Mucosa of descending colon (tissue), 3 donors: ENCODE measurements around the gene SEMA4F. TPM values are rescaled to one million over a fixed set of nuclear protein-coding genes. Genes with fewer than 3 reads are reported as not detected.
A peak's percentile ranks its signal among the peaks of the same experiment; 100 is the strongest.

Experiments
- ATAC-seq: fragments of 200-7000 bp; cut with Tn5 transposase; one replicate; pipeline ENCODE4 v1.9.1; 2020; ENCODE audit warnings: mild to moderate bottlenecking, moderate library complexity
- DNase-seq, 3 donors: peaks; one replicate each; pipeline ENCODE4 v3.0.0-alpha.2; 2020
- H3K36me3 ChIP-seq: fragments of 200-600 bp; one replicate; pipeline ENCODE4 v1.8.0; 2021; ENCODE audit warnings: low read depth, mild to moderate bottlenecking
- H3K4me1 ChIP-seq: fragments of 200-600 bp; one replicate; pipeline ENCODE4 v1.8.0; 2021; ENCODE audit warnings: low read depth, mild to moderate bottlenecking
- H3K4me3 ChIP-seq: fragments of 200-600 bp; one replicate; pipeline ENCODE4 v1.8.0; 2021; ENCODE audit warnings: mild to moderate bottlenecking
- H3K9me3 ChIP-seq: fragments of 200-600 bp; one replicate; pipeline ENCODE4 v1.8.0; 2021; ENCODE audit warnings: mild to moderate bottlenecking
- intact Hi-C, 2 donors: fragments of 100-400 bp; cut with DNase I in 1 of 2; cut with micrococcal nuclease in 1 of 2; formaldehyde crosslinking; loops; one replicate each; pipeline versions ENCODE4 v1.11.0 to v1.11.1; 2022; cut with DNase I, micrococcal nuclease
- long read RNA-seq, 2 donors: library from polyadenylated mRNA; unstranded; transcript quantifications; one replicate each; pipeline ENCODE4 v2.0.0, GENCODE V29; 2019 to 2021
- total RNA-seq, 3 donors: library from RNA; stranded (reverse); fragmentation: NEBNext Ultra II Directional in 2 of 3; extraction: Animal tissue kit (Norgen Biotek cat#: 25700) in 2 of 3; gene quantifications; one replicate each; pipeline versions ENCODE4 v1.2.1 to v1.2.4, GENCODE V29; 2021 to 2023
- TF ChIP-seq, protein P1 (sequence below): fragments of 200-600 bp; IDR thresholded peaks from one replicate; pipeline ENCODE4 v1.8.0; 2022; ENCODE audit warnings: antibody characterized with exemption, mild to moderate bottlenecking
- donor health status: DM: no; HTN: no; CAD: no; lungs with moderate emphysema.
- donor health status: DM: no; HTN: no; CAD: no.
- donor health status: DM: no; HTN: yes; CAD: no.

SEMA4F gene, protein sequence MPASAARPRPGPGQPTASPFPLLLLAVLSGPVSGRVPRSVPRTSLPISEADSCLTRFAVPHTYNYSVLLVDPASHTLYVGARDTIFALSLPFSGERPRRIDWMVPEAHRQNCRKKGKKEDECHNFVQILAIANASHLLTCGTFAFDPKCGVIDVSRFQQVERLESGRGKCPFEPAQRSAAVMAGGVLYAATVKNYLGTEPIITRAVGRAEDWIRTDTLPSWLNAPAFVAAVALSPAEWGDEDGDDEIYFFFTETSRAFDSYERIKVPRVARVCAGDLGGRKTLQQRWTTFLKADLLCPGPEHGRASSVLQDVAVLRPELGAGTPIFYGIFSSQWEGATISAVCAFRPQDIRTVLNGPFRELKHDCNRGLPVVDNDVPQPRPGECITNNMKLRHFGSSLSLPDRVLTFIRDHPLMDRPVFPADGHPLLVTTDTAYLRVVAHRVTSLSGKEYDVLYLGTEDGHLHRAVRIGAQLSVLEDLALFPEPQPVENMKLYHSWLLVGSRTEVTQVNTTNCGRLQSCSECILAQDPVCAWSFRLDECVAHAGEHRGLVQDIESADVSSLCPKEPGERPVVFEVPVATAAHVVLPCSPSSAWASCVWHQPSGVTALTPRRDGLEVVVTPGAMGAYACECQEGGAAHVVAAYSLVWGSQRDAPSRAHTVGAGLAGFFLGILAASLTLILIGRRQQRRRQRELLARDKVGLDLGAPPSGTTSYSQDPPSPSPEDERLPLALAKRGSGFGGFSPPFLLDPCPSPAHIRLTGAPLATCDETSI
- total RNA-seq, result 1 to 10 TPM; 3.9 to 5.7 (median 4.4) TPM
- long read RNA-seq, donor 1, partial matches to known transcripts, result 2 of 2 reads
- long read RNA-seq, donor 1, other reads (novel, unspliced or antisense), result 0 of 2 reads
- long read RNA-seq, donor 2, full-length matches to known transcripts, result 2 of 3 reads
- long read RNA-seq, donor 2, partial matches to known transcripts, result 0 of 3 reads
- long read RNA-seq, donor 2, other reads (novel, unspliced or antisense), result 1 of 3 reads

DNA sequence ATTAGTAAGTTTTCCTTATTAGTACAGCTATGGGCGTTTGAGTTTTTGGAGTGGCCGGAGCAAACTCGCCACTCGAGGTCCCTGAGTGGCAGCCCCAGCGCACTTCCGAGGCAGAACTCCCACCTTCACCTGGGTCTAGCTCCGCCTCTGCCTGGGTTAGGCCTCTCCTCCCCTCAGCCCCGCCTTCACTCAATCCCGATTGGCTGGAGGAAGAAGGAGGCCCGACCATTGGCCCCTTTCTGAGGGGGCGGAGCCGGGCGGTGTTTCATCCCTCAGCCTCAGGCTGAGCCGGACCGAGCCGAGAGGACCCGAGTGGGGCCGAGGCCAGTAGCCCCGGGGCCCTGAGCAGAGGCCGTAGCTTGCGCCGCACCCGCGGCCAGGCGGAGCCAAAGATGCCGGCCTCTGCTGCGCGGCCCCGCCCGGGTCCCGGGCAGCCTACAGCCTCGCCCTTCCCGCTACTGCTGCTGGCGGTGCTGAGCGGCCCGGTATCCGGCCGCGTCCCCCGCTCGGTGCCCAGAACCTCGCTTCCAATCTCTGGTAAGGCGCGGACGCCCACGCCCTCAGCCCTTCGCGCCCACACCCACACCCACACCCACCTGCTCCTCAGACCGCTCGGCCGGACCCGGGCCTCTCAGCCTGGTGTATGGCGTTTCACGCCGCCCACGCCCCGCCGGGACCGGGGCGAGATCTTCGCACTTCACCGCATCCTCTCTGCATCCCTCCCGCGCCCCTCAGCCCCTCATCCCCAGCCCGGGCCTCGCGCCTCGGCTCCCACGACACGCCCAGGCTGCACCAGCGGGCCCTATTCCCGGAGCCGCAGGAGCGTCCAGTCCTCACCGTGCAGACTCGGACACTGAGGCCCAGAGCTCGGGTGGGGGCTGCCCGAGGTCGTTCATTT lies at the start of gene SEMA4F:
Gene SEMA4F, plus strand, starts transcription at position 263 of the 898 bp plus-strand sequence. Its CDS starts 130 bp downstream, at position 393.
- TF ChIP-seq, protein P1, sequence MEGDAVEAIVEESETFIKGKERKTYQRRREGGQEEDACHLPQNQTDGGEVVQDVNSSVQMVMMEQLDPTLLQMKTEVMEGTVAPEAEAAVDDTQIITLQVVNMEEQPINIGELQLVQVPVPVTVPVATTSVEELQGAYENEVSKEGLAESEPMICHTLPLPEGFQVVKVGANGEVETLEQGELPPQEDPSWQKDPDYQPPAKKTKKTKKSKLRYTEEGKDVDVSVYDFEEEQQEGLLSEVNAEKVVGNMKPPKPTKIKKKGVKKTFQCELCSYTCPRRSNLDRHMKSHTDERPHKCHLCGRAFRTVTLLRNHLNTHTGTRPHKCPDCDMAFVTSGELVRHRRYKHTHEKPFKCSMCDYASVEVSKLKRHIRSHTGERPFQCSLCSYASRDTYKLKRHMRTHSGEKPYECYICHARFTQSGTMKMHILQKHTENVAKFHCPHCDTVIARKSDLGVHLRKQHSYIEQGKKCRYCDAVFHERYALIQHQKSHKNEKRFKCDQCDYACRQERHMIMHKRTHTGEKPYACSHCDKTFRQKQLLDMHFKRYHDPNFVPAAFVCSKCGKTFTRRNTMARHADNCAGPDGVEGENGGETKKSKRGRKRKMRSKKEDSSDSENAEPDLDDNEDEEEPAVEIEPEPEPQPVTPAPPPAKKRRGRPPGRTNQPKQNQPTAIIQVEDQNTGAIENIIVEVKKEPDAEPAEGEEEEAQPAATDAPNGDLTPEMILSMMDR, result no peak
- Histone ChIP-seq H3K4me1 (peaks cover 3% of the 10 kb centered on the region), H3K4me3 (peak within 1 kb of the TSS; percentile 38), H3K9me3 (no peaks in the 10 kb centered on the region), H3K36me3 (no peaks in the 10 kb centered on the region)
- intact Hi-C loops, result no loop called here
- DNase-seq (peak; percentile 97 to 98 (median 98)), ATAC-seq (peak; percentile 99)

DNA sequence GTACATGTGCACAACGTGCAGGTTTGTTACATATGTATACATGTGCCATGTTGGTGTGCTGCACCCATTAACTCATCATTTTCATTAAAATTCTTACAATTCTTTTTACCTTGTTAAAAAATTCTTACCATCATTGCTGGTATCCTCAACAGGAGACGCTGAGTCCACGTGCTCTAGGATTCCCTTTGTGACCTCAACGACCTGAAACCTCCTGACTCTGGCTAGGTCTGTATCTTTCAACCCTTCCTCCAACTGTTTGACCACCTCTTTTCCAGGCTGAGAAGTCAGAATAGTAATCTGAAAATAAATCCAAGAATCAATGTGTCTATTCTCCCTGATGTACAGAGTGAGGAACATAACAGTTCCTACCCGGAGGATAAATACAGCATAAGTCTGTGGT lies 47.1 kb upstream of the SEMA4F start:
- Histone ChIP-seq H3K4me3 (no peak overlapping the region), H3K9me3 (no peaks in the 10 kb centered on the region), H3K4me1 (no peaks in the 10 kb centered on the region), H3K36me3 (no peaks in the 10 kb centered on the region)
- intact Hi-C loops, result no loop called here
- TF ChIP-seq, protein P1, result no peak
- ATAC-seq (no peak), DNase-seq (no peak)

DNA sequence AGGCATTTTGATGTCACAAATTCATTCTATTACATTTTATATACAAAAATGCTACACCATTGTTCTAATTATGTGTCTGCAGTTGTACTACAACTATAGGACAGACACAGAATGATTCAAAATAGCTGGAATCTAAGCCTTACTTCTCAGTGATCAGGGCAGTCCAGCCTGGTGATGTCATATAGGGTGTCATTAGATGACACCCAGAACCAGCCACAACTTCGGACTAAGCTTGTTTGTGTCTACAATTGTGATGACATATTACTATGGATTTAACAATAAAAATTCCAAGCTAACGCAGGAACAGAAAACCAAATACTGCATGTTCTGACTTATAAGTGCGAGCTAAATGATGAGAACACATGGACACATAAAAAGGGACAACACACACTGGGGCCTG lies 36.9 kb upstream of the SEMA4F start:
- no peak overlapping the region for H3K4me3 ChIP-seq
- TF ChIP-seq, protein P1, result no peak

DNA sequence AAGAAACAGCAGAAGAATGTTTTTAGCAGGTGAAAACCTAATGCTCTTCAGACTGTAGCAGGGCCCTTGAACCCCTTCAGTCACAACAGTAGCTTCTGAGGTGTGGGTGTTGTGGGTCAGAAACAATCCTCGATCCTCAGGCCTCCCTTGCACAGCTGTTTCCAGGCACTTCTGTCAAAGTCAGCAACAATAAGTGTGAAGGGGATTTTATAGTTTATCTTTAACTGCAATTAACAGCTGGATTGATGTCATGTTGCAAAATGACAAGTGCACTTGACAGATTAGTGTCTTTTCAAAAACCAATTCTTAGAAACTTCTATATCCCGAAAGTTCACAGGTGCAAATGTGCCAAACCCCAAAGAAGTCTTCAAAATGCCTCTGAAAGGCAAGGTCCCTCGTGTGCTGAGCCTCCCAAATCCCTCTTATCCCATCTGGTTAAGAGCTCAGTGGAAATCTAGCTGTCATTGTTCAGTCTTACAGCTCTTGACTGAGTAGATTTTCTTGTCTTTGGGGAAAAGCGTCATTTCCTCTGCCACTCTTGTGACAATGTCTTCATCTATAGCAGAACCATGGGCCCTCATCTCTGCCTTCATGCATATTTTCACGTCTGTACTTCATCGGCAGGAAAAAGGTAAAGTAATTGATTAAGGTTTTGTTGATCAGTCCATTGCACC lies 35.5 kb upstream of the SEMA4F start:
- intact Hi-C loops, result no loop called here
- no peaks in the 10 kb centered on the region for H3K36me3 ChIP-seq
- ATAC-seq, result no peak
- no peaks in the 10 kb centered on the region for H3K9me3 ChIP-seq
- no peak for DNase-seq
- no peak overlapping the region for H3K4me3 ChIP-seq
- TF ChIP-seq, protein P1, result no peak
- no peaks in the 10 kb centered on the region for H3K4me1 ChIP-seq

More for the DNA sequence above, 36.9 kb upstream of the SEMA4F start:
- Histone ChIP-seq H3K36me3 (no peaks in the 10 kb centered on the region), H3K4me1 (no peaks in the 10 kb centered on the region), H3K9me3 (no peaks in the 10 kb centered on the region)
- intact Hi-C loops, result no loop called here
- DNase-seq (no peak), ATAC-seq (no peak)
